Activated naive CD8-positive, alpha-beta T cell (primary cell): ENCODE data around the gene PCSK5.
"Not testable (repeated sequence)": the region's sequence is repeated elsewhere in the genome, so short reads cannot be mapped to it uniquely, and the experiment has no call there.

ENCODE experiments used
- H3K27ac Mint-ChIP-seq: one replicate; pipeline ENCODE4 v1.8.0; 2021; ENCODE audit warnings: mixed read lengths
- H3K27me3 Mint-ChIP-seq: one replicate; pipeline ENCODE4 v1.8.0; 2021; ENCODE audit warnings: mixed read lengths
- H3K36me3 Mint-ChIP-seq: one replicate; pipeline ENCODE4 v1.8.0; 2021; ENCODE audit warnings: mixed read lengths
- H3K4me1 Mint-ChIP-seq: one replicate; pipeline ENCODE4 v1.8.0; 2021; ENCODE audit warnings: low read depth, mixed read lengths
- H3K4me3 Mint-ChIP-seq: one replicate; pipeline ENCODE4 v1.8.0; 2021; ENCODE audit warnings: mild to moderate bottlenecking, mixed read lengths
- H3K9me3 Mint-ChIP-seq: one replicate; pipeline ENCODE4 v1.8.0; 2021; ENCODE audit warnings: low read depth, mixed read lengths

PCSK5 gene

DNA sequence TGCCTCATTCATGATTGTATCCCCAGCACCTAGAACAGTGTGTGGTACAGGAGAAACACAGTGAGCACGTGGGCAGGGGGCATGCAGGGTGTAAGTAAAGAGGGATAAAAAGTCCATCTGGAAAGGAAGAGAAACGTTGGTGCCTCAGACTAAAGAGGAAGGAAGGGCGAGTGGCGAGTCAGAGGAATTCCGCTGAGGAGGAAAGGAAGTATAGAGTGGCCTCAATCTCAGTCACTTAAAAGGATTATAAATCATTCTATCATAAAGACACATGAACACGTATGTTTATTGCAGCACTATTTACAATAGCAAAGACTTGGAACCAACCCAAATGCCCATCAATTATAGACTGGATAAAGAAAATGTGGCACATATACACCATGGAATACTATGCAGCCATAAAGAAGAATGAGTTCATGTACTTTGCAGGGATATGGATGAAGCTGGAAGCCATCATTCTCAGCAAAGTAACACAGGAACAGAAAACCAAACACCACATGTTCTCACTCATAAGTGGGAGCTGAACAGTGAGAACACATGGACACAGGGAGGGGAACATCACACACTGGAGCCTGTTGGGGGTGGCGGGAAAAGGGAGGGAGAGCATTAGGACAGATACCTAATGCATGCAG, 10.5 kb downstream of the PCSK5 start:
- Mint-ChIP-seq H3K36me3 (peaks cover 18% of the 10 kb centered on the region), H3K4me1 (peaks cover 47% of the 10 kb centered on the region)
- H3K27me3 Mint-ChIP-seq, H3K27ac Mint-ChIP-seq, H3K4me3 Mint-ChIP-seq, H3K9me3 Mint-ChIP-seq: not testable (repeated sequence)

DNA sequence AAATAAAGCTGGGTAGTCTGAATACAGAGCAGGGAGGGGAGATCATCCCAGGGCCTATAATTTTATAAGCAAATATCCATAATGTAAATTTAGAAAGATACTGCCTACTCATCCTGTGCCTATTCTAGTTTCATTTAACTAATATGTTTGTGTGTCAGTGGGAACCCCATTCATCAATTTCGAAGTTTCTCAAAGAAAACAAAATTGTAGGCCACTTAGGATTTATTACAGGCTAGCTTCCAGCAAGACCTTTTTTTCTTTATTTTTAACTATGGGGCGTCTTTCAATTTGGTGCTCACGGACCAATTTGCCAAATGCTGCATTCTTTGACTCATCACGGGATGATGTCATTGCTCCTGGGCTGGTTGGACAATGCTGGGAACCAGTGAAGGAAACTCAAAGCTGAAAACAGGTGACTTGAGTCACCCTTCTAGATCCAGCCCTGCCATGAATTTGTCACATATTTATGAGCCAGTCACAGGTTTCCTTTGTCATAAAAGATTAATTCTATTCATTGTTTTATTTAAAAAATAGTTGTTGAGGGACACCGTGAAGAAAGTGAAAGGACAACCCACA, 13.4 kb downstream of the PCSK5 start:
- Mint-ChIP-seq H3K9me3 (peaks cover 3% of the 10 kb centered on the region), H3K27me3 (no peaks in the 10 kb centered on the region), H3K27ac (no peak overlapping the region), H3K36me3 (peaks cover 20% of the 10 kb centered on the region), H3K4me3 (no peak overlapping the region), H3K4me1 (peaks cover 49% of the 10 kb centered on the region)

DNA sequence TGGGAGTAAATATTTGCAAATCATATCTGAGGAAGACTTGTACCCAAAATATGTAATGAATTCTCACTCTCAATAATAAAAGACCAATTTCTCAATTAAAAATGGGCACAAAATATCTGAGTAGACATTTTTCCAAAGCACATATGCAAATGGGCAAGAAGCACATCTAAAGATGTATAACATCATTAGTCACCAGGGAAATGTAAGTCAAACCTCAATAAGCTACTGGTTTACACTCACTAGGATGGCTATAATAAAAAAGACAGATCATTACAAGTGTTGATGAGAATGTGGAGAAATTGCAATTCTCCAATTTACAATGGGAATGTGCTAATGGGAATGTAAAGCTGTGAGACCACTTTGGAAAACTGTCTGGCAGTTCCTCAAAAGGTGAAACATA, 13.9 kb downstream of the PCSK5 start:
- peaks cover 3% of the 10 kb centered on the region for H3K9me3 Mint-ChIP-seq
- peaks cover 19% of the 10 kb centered on the region for H3K36me3 Mint-ChIP-seq
- H3K27ac Mint-ChIP-seq: no peak overlapping the region
- peaks cover 47% of the 10 kb centered on the region for H3K4me1 Mint-ChIP-seq
- no peak overlapping the region for H3K4me3 Mint-ChIP-seq
- no peaks in the 10 kb centered on the region for H3K27me3 Mint-ChIP-seq

DNA sequence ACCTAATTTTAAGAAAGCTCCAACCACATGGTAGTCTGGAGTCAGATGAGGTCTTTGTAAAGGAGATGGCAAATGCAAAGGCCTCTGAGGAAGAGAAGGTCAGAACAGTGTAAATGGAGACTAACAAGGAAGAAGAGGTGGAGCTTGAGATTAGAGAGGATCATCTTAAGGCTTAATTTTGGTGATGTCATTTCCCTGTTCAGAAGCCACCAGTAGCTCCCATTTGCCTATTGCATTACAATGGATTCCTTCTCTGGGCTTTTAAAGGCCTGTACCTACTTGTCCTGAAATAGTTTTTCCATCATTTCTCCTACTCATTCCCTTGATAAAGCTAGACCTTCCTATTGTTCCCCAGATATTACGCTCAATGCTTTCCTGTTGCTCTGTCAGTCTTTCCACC, 16.1 kb downstream of the PCSK5 start:
- Mint-ChIP-seq H3K9me3 (no peaks in the 10 kb centered on the region), H3K36me3 (peaks cover 8% of the 10 kb centered on the region), H3K27ac (no peak overlapping the region), H3K27me3 (no peaks in the 10 kb centered on the region), H3K4me3 (peak overlapping the region; percentile 7), H3K4me1 (peaks cover 63% of the 10 kb centered on the region)

DNA sequence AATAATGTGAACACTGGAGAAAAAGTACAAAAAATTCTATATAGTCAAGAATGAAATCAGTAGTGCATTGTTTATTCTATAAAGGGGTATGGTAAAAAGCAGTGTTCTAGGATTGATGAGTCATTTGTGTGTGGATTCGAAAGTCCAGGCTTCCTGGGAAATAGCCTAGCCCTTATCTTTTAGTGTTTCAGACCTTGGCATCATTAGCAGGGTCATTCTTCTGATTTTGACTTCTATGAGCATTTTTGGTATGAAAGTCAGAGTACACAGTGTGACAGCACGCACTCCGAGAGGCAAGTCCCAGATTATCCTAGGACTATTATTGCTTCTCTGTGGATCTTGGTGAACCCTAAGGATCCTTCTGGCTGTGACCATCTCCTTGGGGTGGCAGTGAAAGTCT, 16.9 kb downstream of the PCSK5 start:
- peaks cover 71% of the 10 kb centered on the region for H3K4me1 Mint-ChIP-seq
- H3K36me3 Mint-ChIP-seq: peaks cover 7% of the 10 kb centered on the region

DNA sequence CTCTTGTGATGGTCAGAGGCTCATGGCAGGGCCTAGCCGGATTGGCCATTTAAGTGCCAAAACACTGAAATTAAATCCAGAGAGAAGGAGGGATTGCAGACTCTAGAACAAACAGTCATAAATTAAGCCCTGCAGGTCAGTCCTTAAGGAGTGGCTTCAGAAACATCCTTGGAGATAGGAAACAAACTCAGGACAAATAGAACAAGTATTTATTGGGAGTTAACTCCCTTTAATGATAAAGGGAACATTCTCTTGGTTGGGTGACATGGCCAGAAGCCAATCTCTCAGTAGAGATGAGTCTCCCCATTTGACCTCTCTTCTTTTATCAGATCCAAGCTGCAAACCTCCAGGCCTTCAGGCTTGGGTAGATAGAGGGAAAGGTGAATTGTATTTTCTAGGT, 17.4 kb downstream of the PCSK5 start:
- no peaks in the 10 kb centered on the region for H3K27me3 Mint-ChIP-seq
- H3K4me1 Mint-ChIP-seq: peaks cover 73% of the 10 kb centered on the region
- peaks cover 8% of the 10 kb centered on the region for H3K36me3 Mint-ChIP-seq
- no peak overlapping the region for H3K27ac Mint-ChIP-seq
- H3K9me3 Mint-ChIP-seq: no peaks in the 10 kb centered on the region
- no peak overlapping the region for H3K4me3 Mint-ChIP-seq

More for the DNA sequence above, 16.9 kb downstream of the PCSK5 start:
- no peak overlapping the region for H3K27ac Mint-ChIP-seq
- H3K9me3 Mint-ChIP-seq: no peaks in the 10 kb centered on the region
- no peaks in the 10 kb centered on the region for H3K27me3 Mint-ChIP-seq
- H3K4me3 Mint-ChIP-seq: no peak overlapping the region

DNA sequence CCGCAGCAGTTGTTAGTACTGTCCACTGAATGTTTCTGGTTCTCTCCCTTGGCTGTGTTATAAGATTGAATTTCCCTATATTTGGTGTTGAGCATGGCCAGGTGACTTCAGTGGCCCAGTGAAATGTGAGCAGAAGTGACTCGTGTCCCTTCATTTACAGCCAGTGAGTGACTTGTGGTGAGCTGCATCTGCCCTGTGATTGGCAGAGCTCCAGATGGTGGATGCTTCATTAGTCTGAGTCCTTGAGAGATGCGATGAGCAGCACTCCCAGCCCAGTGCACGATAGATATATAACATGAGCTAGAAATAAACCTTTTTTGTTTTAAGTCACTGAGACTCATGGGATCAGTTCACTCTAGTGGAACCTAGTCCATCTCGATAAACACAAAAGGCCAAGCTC, 19.3 kb downstream of the PCSK5 start:
- no peak overlapping the region for H3K4me3 Mint-ChIP-seq

DNA sequence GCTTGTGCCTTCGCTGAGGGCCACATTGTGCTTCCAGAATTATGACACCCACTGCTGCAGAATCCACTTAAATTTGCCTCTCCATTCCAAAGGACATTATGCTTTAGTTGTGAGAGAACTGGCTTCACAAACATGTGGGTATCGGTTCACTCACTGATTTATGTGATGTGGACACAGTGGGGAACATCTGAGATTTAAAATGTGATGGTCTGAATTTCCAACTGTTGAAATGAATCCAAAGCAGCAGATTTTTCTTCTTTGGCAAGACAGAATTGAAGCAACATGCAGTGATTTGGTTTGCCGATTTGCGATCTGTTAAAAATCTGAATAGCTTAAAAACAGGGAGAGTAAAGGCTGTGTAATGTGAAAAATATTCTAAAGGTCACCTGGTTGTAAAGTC, 20.3 kb downstream of the PCSK5 start:
- Mint-ChIP-seq H3K36me3 (peaks cover 5% of the 10 kb centered on the region), H3K4me1 (peaks cover 78% of the 10 kb centered on the region), H3K27ac (no peak overlapping the region), H3K9me3 (no peaks in the 10 kb centered on the region), H3K27me3 (no peaks in the 10 kb centered on the region), H3K4me3 (no peak overlapping the region)

More for the DNA sequence above, 19.3 kb downstream of the PCSK5 start:
- Mint-ChIP-seq H3K9me3 (no peaks in the 10 kb centered on the region), H3K27me3 (no peaks in the 10 kb centered on the region), H3K4me1 (peaks cover 75% of the 10 kb centered on the region), H3K27ac (no peak overlapping the region), H3K36me3 (peaks cover 6% of the 10 kb centered on the region)

DNA sequence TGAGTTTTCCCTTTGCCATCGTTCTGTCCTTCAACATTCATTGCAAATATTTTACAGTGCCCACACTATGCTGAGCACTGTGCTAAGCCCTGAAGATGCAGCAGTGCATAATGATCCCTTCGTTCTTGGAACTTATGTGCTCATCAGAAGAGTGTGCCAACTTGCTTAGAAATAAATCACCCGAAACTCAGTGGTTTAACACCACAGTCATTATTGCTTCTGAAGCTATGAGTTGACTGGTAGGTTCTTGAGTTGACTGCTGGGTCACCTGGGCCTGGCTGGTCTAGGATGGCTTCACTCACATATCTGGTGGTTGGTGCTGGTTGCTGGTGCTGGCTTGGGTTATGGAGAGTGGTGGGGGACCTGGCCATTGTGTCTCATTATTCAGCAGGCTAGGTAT, 20.9 kb downstream of the PCSK5 start:
- Mint-ChIP-seq H3K36me3 (peaks cover 5% of the 10 kb centered on the region), H3K27ac (no peak overlapping the region), H3K9me3 (no peaks in the 10 kb centered on the region), H3K4me1 (peaks cover 77% of the 10 kb centered on the region), H3K27me3 (no peaks in the 10 kb centered on the region), H3K4me3 (no peak overlapping the region)

DNA sequence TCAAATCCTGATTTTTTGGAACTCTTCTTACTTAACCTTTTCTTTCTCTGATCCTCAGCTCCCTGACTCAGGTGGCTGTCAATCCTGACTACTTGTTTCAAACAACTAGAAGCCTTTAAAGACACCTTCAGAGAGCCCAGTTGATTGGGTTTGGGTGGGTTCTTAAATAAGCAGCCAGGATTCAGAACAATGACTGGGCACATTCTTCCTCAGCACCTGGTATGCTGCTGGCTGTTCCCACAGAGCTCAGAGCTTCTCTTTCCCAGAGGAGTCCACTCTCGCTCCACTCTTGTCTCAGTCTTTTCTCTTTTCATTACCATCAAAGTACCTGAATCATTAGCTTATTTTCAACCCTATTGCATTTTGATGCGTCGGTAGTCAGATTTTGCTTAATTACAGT, 22.5 kb downstream of the PCSK5 start:
- Mint-ChIP-seq H3K9me3 (no peaks in the 10 kb centered on the region), H3K27ac (no peak overlapping the region), H3K27me3 (no peaks in the 10 kb centered on the region), H3K4me3 (no peak overlapping the region), H3K36me3 (peaks cover 6% of the 10 kb centered on the region), H3K4me1 (peaks cover 71% of the 10 kb centered on the region)

DNA sequence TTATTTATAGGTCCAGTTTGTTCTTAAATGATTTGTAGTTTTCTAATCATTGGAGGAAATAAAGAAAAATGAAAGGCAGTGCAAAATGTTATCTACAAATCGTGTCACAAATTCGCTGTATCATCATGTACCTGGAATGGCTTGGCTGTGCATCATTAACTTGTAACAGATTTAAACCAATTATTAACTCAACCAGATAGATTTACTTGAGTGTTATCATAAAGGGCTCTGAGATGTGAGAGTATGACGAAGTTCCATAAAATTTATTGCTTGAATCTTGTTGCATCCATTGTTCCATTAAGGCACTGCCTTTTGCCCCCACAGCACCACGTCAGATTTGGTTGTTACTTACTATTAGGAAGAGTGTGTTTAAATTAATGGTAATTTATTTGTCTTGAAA, 23.5 kb downstream of the PCSK5 start:
- Mint-ChIP-seq H3K27me3 (no peaks in the 10 kb centered on the region), H3K27ac (no peak overlapping the region), H3K36me3 (peaks cover 6% of the 10 kb centered on the region), H3K9me3 (no peaks in the 10 kb centered on the region), H3K4me3 (no peak overlapping the region), H3K4me1 (peaks cover 72% of the 10 kb centered on the region)

DNA sequence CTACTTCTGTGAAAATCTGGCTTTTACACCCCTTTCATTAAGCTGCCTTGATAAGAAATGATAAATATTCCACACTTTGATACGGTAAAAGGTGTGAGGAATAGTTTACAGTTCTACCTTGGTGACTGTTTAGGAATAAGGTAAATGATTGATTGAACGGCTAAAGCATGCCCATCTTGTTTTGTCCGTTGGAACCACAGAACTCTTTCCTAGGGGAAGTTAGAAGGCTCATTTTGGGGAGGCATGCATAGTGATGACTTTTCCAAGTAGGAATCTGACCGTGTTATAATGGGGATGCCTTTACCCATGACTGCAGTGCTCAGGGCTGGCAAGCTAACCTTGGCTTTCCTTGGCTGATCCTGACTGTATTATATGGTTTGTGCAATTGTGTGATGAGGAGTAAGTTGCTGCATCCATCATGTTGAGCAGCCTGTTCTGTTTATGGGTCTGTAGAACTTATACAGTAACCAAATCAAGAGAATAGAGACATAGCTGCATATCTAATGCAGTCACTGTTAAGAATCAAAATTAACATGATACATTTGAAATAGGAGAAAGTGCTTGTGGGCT, 24.5 kb downstream of the PCSK5 start:
- H3K27ac Mint-ChIP-seq: no peak overlapping the region
- peaks cover 6% of the 10 kb centered on the region for H3K36me3 Mint-ChIP-seq
- H3K4me1 Mint-ChIP-seq: peaks cover 68% of the 10 kb centered on the region
- H3K4me3 Mint-ChIP-seq: no peak overlapping the region
- no peaks in the 10 kb centered on the region for H3K9me3 Mint-ChIP-seq
- no peaks in the 10 kb centered on the region for H3K27me3 Mint-ChIP-seq

DNA sequence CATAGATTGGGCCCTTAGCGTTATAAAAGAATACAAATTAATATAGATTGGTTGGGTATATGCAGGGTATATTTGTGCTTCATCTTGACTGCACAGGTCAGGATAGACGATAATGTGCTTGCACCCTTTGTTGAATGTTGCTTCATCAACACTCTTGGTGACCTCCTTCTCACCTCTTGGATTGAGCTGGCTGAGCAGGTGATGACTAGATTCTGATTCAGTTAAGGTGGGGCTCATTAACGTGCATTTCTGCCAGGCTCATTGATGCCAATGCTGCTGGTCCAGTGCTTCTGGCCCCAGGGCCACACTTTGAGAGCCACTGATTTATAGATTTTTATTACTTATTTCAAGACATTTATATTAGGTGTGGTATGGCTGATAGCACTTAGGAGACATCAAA, 27.7 kb downstream of the PCSK5 start:
- H3K4me1 Mint-ChIP-seq: peaks cover 53% of the 10 kb centered on the region
- H3K4me3 Mint-ChIP-seq: no peak overlapping the region
- H3K27ac Mint-ChIP-seq: no peak overlapping the region
- H3K27me3 Mint-ChIP-seq: no peaks in the 10 kb centered on the region
- peaks cover 5% of the 10 kb centered on the region for H3K36me3 Mint-ChIP-seq
- H3K9me3 Mint-ChIP-seq: no peaks in the 10 kb centered on the region

DNA sequence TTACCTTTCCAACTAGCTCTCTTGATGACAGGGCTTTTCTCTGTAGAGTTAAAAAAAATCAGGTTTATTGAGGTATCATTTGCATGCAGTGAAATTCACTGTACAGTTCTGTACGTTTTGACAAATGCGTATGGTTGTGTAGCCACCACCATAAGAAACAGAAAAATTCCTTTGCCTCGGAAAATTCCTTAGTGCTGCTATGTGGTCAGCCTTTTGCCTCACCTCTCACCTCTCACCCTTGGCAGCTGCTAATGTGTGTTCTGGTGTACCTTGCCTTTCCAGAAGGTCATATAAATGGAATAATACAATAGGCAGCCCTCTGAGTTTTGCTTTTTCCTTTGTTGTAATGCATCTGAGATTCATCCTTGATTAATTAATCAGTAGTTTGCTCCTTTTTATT, 28.4 kb downstream of the PCSK5 start:
- H3K4me1 Mint-ChIP-seq: peaks cover 50% of the 10 kb centered on the region
- H3K27ac Mint-ChIP-seq: no peak overlapping the region
- peaks cover 7% of the 10 kb centered on the region for H3K36me3 Mint-ChIP-seq

DNA sequence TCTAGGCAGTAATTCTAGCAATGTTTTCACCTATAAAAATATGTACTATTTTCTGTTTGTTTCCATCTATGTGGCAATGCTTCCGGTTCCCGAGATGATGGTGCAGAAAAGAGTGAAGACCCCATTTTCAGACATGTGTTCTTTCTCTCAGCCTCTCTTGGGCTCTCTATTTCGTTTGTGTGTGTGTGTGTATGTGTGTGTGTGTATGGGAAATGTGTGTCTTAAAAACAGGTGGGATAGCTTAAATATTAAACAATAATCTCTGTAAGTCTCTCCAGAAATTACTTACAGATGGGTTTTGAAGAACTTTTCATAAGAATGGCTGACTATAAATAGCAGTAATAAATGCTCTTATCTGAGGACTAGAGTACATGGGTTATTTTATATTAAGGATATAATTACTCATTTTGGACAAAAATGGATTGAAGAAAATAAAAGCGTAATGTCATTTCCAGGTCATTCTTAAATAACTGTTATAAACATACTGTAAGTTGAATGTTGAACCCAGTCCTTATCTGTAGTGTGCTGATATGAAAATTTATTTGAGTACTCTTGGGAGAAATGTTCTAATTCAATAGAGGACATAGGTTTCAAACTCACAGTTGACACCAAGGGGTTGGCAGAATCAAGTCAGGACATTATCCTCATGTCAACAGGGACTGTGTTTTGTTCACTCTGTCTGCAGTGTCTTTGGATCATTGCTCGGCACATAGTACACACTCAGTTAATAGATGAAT, 31.1 kb downstream of the PCSK5 start:
- H3K36me3 Mint-ChIP-seq: peaks cover 7% of the 10 kb centered on the region
- no peaks in the 10 kb centered on the region for H3K27me3 Mint-ChIP-seq
- H3K4me3 Mint-ChIP-seq: no peak overlapping the region
- no peak overlapping the region for H3K27ac Mint-ChIP-seq
- no peaks in the 10 kb centered on the region for H3K9me3 Mint-ChIP-seq
- H3K4me1 Mint-ChIP-seq: peaks cover 50% of the 10 kb centered on the region

More for the DNA sequence above, 28.4 kb downstream of the PCSK5 start:
- H3K4me3 Mint-ChIP-seq: no peak overlapping the region
- H3K27me3 Mint-ChIP-seq: no peaks in the 10 kb centered on the region
- H3K9me3 Mint-ChIP-seq: no peaks in the 10 kb centered on the region
